ENCODE data around the gene TMEM244. TPM values are rescaled to one million over a fixed set of nuclear protein-coding genes. Genes with fewer than 3 reads are reported as not detected.
A peak's percentile ranks its signal among the peaks of the same experiment; 100 is the strongest.

TMEM244 gene
- total and polyA plus RNA-seq, 9 of the 15 experiments (the other 6 are each of a cell fraction or from before 2014, with no cell fraction given), result not detected

GRCh38 chr6:129842137-129842536 is 19.0 kb downstream of the TMEM244 start (continued):
- TF ChIP-seq PYGO2 (tag; IDR thresholded peaks at IDR 0.05), result no peak
- no peak for TF ChIP-seq FOXK1 (CRISPR knock-in tag; IDR thresholded peaks at IDR 0.05; ENCODE audit: borderline replicate concordance)
- TF ChIP-seq SRSF7 (optimal IDR thresholded peaks at IDR 0.05; ENCODE audit: low read depth, low read length), result no peak
- TF ChIP-seq ZNF217 (CRISPR knock-in tag; IDR thresholded peaks at IDR 0.05), result no peak
- no peak for TF ChIP-seq EHMT2 (IDR thresholded peaks at IDR 0.05)
- no peak for TF ChIP-seq RBM14 (IDR thresholded peaks at IDR 0.05; ENCODE audit: borderline replicate concordance, insufficient read depth, low read depth, low read length)
- TF ChIP-seq TGIF2 (CRISPR knock-in tag; IDR thresholded peaks at IDR 0.05), result no peak
- no peak for TF ChIP-seq XRCC4 (IDR thresholded peaks at IDR 0.05; ENCODE audit: extremely low read depth, insufficient read depth, insufficient read length)
- no peak for TF ChIP-seq NR2C2 (CRISPR knock-in tag; IDR thresholded peaks at IDR 0.05)
- TF ChIP-seq NR2C2 (tag; IDR thresholded peaks at IDR 0.05), result no peak
- TF ChIP-seq BHLHE40 (IDR thresholded peaks at IDR 0.05; ENCODE audit: low read length), result no peak
- no peak for TF ChIP-seq FOS (IDR thresholded peaks at IDR 0.05; ENCODE audit: extremely low read depth, insufficient read length)
- no peak for TF ChIP-seq HLTF (IDR thresholded peaks at IDR 0.05)
- TF ChIP-seq GTF2F1 (IDR thresholded peaks at IDR 0.05; ENCODE audit: low read depth, low read length), result no peak
- no peak for TF ChIP-seq ZNF384 (IDR thresholded peaks at IDR 0.05; ENCODE audit: low read depth, low read length)
- no peak for TF ChIP-seq MCM5 (IDR thresholded peaks at IDR 0.05; ENCODE audit: low read depth)
- no peak for TF ChIP-seq ZEB2 (IDR thresholded peaks at IDR 0.05)
- no peak for TF ChIP-seq CSDE1 (IDR thresholded peaks at IDR 0.05)
- TF ChIP-seq, protein P1, sequence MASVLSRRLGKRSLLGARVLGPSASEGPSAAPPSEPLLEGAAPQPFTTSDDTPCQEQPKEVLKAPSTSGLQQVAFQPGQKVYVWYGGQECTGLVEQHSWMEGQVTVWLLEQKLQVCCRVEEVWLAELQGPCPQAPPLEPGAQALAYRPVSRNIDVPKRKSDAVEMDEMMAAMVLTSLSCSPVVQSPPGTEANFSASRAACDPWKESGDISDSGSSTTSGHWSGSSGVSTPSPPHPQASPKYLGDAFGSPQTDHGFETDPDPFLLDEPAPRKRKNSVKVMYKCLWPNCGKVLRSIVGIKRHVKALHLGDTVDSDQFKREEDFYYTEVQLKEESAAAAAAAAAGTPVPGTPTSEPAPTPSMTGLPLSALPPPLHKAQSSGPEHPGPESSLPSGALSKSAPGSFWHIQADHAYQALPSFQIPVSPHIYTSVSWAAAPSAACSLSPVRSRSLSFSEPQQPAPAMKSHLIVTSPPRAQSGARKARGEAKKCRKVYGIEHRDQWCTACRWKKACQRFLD (CRISPR knock-in tag; IDR thresholded peaks at IDR 0.05), result no peak
- no peak for TF ChIP-seq ZNF184 (CRISPR knock-in tag; IDR thresholded peaks at IDR 0.05)
- TF ChIP-seq SMAD4 (CRISPR knock-in tag; conservative IDR thresholded peaks at IDR 0.05), result no peak
- TF ChIP-seq ZNF12 (CRISPR knock-in tag; IDR thresholded peaks at IDR 0.05), result no peak
- peak; percentile 56; the same call in 1 of the 2 replicates for TF ChIP-seq TEAD4 (IDR thresholded peaks at IDR 0.05; ENCODE audit: low read length)
- TF ChIP-seq TEAD4 (CRISPR knock-in tag; IDR thresholded peaks at IDR 0.05; ENCODE audit: borderline replicate concordance), result no peak
- TF ChIP-seq ELF1 (tag; IDR thresholded peaks at IDR 0.05), result no peak
- TF ChIP-seq KLF16 (IDR thresholded peaks at IDR 0.05), result no peak
- no peak for TF ChIP-seq MXI1 (IDR thresholded peaks at IDR 0.05; ENCODE audit: low read depth, low read length)
- TF ChIP-seq ARNT (IDR thresholded peaks at IDR 0.05), result no peak
- TF ChIP-seq MEF2D (tag; conservative IDR thresholded peaks at IDR 0.05; ENCODE audit: low read depth), result no peak
- no peak for TF ChIP-seq E2F6 (IDR thresholded peaks at IDR 0.05; ENCODE audit: borderline replicate concordance in 1 of 2, extremely low read depth in 1 of 2, insufficient read depth in 1 of 2, insufficient read length in 1 of 2, low read depth in 1 of 2, low read length in 1 of 2, poor library complexity in 1 of 2, severe bottlenecking in 1 of 2)
- TF ChIP-seq YY1 (IDR thresholded peaks at IDR 0.05; ENCODE audit: borderline replicate concordance in 1 of 3, control insufficient read depth in 1 of 3, extremely low read depth in 1 of 3, insufficient read depth in 3 of 3, insufficient read length in 1 of 3, insufficient replicate concordance in 2 of 3, low read depth in 1 of 3, low read length in 2 of 3), result no peak
- peak; percentile 63 for TF ChIP-seq ARID1B (IDR thresholded peaks at IDR 0.05)

Data from K562 (cell line).